ENCODE results near the gene MARCHF9. TPM values are rescaled to one million over a fixed set of nuclear protein-coding genes. Genes with fewer than 3 reads are reported as not detected.

MARCHF9 gene
- total RNA-seq, 1 experiment from 2014 or later: 147 TPM

GRCh38 chr12:57763881-57764661 is 9.2 kb downstream of the MARCHF9 start:
- Histone ChIP-seq H3K27ac (no peak overlapping the region), H3K4me3 (no peak overlapping the region), H3K9me3 (replicated peaks) (no peaks in the 10 kb centered on the region), H3K36me3 (peaks cover 73% of the 10 kb centered on the region), H3K4me1 (peaks cover 5% of the 10 kb centered on the region; the same call in 1 of the 2 replicates), H3K27me3 (no peaks in the 10 kb centered on the region)
- peak in 1 of 2 experiments; percentile 62 for DNase-seq

GRCh38 chr12:57764662-57765002 is 9.7 kb downstream of the MARCHF9 start:
- Histone ChIP-seq H3K9me3 (replicated peaks) (no peaks in the 10 kb centered on the region), H3K36me3 (peaks cover 76% of the 10 kb centered on the region), H3K27me3 (no peaks in the 10 kb centered on the region)

GRCh38 chr12:57765003-57765697 is 10.2 kb downstream of the MARCHF9 start:
- DNase-seq: peak; percentile 64 to 74
- H3K4me3 ChIP-seq: no peak overlapping the region

More at GRCh38 chr12:57764662-57765002, 9.7 kb downstream of the MARCHF9 start:
- peak; percentile 62 to 67 for DNase-seq
- no peak overlapping the region for H3K27ac ChIP-seq
- peaks cover 5% of the 10 kb centered on the region; the same call in 1 of the 2 replicates for H3K4me1 ChIP-seq
- no peak overlapping the region for H3K4me3 ChIP-seq

GRCh38 chr12:57765698-57766463 is 11.0 kb downstream of the MARCHF9 start:
- Histone ChIP-seq H3K27me3 (no peaks in the 10 kb centered on the region), H3K4me1 (peaks cover 6% of the 10 kb centered on the region), H3K4me3 (no peak overlapping the region), H3K36me3 (peaks cover 84% of the 10 kb centered on the region), H3K27ac (no peak overlapping the region), H3K9me3 (replicated peaks) (no peaks in the 10 kb centered on the region)
- DNase-seq: peak; percentile 65 to 68

More at GRCh38 chr12:57765003-57765697, 10.2 kb downstream of the MARCHF9 start:
- H3K9me3 ChIP-seq (replicated peaks): no peaks in the 10 kb centered on the region
- H3K27me3 ChIP-seq: no peaks in the 10 kb centered on the region
- H3K36me3 ChIP-seq: peaks cover 81% of the 10 kb centered on the region
- H3K27ac ChIP-seq: no peak overlapping the region
- H3K4me1 ChIP-seq: peaks cover 5% of the 10 kb centered on the region; the same call in 1 of the 2 replicates

- peaks cover 83% of the 10 kb centered on the region for H3K36me3 ChIP-seq
- peak in 1 of 2 experiments; percentile 89 for DNase-seq
- H3K4me1 ChIP-seq: peaks cover 9% of the 10 kb centered on the region
- H3K9me3 ChIP-seq (replicated peaks): no peaks in the 10 kb centered on the region
- no peak within 1 kb of the TSS for H3K27ac ChIP-seq
- no peaks in the 10 kb centered on the region for H3K27me3 ChIP-seq
- no peak within 1 kb of the TSS for H3K4me3 ChIP-seq
These were observed 11.8 kb downstream of the MARCHF9 start, which contains the start of gene CYP27B1 for GRCh38 chr12:57766464-57767304. Gene CYP27B1, minus strand, starts transcription at chr12:57767078. Its CDS starts 37 bp downstream, at chr12:57767041.

- H3K4me3 ChIP-seq: no peak overlapping the region
- peaks cover 9% of the 10 kb centered on the region for H3K4me1 ChIP-seq
- peaks cover 76% of the 10 kb centered on the region for H3K36me3 ChIP-seq
- no peak overlapping the region for H3K27ac ChIP-seq
- DNase-seq: peak; percentile 72 to 75
- no peaks in the 10 kb centered on the region for H3K27me3 ChIP-seq
- no peaks in the 10 kb centered on the region for H3K9me3 ChIP-seq (replicated peaks)
These were observed 12.4 kb downstream of the MARCHF9 start for GRCh38 chr12:57767305-57767698.

- peaks cover 71% of the 10 kb centered on the region for H3K36me3 ChIP-seq
- no peak for DNase-seq
- peaks cover 9% of the 10 kb centered on the region for H3K4me1 ChIP-seq
- no peaks in the 10 kb centered on the region for H3K9me3 ChIP-seq (replicated peaks)
- H3K27me3 ChIP-seq: no peaks in the 10 kb centered on the region
- no peak overlapping the region for H3K27ac ChIP-seq
- no peak overlapping the region for H3K4me3 ChIP-seq
These were observed 13.0 kb downstream of the MARCHF9 start for GRCh38 chr12:57767876-57768275.

GRCh38 chr12:57769594-57769993 is 14.7 kb downstream of the MARCHF9 start:
- H3K27ac ChIP-seq: no peak overlapping the region
- DNase-seq: peak in 1 of 2 experiments; percentile 68
- no peak overlapping the region for H3K4me3 ChIP-seq
- peaks cover 56% of the 10 kb centered on the region for H3K36me3 ChIP-seq
- H3K4me1 ChIP-seq: peaks cover 14% of the 10 kb centered on the region
- H3K9me3 ChIP-seq (replicated peaks): no peaks in the 10 kb centered on the region
- no peaks in the 10 kb centered on the region for H3K27me3 ChIP-seq

- H3K9me3 ChIP-seq (replicated peaks): no peaks in the 10 kb centered on the region
- peak in 1 of 2 experiments; percentile 74 for DNase-seq
- H3K36me3 ChIP-seq: peaks cover 49% of the 10 kb centered on the region
- H3K4me3 ChIP-seq: peak overlapping the region; percentile 78
- H3K27ac ChIP-seq: no peak overlapping the region
- H3K4me1 ChIP-seq: peaks cover 14% of the 10 kb centered on the region
- no peaks in the 10 kb centered on the region for H3K27me3 ChIP-seq
These were observed 15.8 kb downstream of the MARCHF9 start for GRCh38 chr12:57770734-57771133.

GRCh38 chr12:57771236-57771872 is 16.5 kb downstream of the MARCHF9 start:
- peaks cover 14% of the 10 kb centered on the region for H3K4me1 ChIP-seq
- peak overlapping the region; percentile 91 for H3K27ac ChIP-seq
- H3K27me3 ChIP-seq: no peaks in the 10 kb centered on the region
- peak; percentile 100 for DNase-seq
- no peaks in the 10 kb centered on the region for H3K9me3 ChIP-seq (replicated peaks)
- peak overlapping the region; percentile 78 for H3K4me3 ChIP-seq
- peaks cover 47% of the 10 kb centered on the region for H3K36me3 ChIP-seq

- Histone ChIP-seq H3K9me3 (replicated peaks) (no peaks in the 10 kb centered on the region), H3K4me1 (peaks cover 14% of the 10 kb centered on the region), H3K36me3 (peaks cover 41% of the 10 kb centered on the region), H3K27me3 (no peaks in the 10 kb centered on the region), H3K4me3 (peak within 1 kb of the TSS; percentile 78), H3K27ac (peak within 1 kb of the TSS; percentile 91)
- peak; percentile 100 for DNase-seq
These were observed 17.0 kb downstream of the MARCHF9 start, which contains the start of gene METTL1 for GRCh38 chr12:57771873-57772428. Gene METTL1, minus strand, starts transcription at chr12:57772105. Its CDS starts 22 bp downstream, at chr12:57772083.

GRCh38 chr12:57772429-57773322 is 17.8 kb downstream of the MARCHF9 start, which contains the start of gene EEF1AKMT3:
Gene EEF1AKMT3, plus strand, starts transcription at chr12:57772614. Its CDS starts 111 bp downstream, at chr12:57772725.
- peaks cover 9% of the 10 kb centered on the region for H3K4me1 ChIP-seq
- peak within 1 kb of the TSS; percentile 78 for H3K4me3 ChIP-seq
- peak within 1 kb of the TSS; percentile 91 for H3K27ac ChIP-seq
- H3K36me3 ChIP-seq: peaks cover 37% of the 10 kb centered on the region
- DNase-seq: peak; percentile 100
- H3K9me3 ChIP-seq (replicated peaks): no peaks in the 10 kb centered on the region
- no peaks in the 10 kb centered on the region for H3K27me3 ChIP-seq

Data from SJCRH30 (cell line).